ENCODE data around the gene CREG2.

Gene CREG2

DNA sequence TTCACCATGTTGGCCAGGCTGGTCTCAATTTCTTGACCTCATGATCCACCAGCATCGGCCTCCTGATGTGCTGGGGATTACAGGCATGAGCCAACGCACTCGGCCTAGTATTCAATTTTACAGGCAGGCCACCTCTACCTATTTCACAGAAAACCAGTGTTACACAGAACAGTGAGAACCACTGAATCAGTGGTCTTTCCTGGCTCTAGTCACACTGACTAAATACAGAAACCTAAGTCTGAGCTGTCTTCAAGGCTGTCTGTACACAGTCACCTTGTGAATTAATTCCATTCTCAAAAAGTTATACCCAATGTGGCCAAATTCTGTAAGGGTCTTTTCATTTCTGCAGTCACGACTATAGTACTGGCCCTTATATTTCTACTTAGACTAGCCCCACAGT, 82.3 kb downstream of the CREG2 start:
- DNase-seq: no peak

DNA sequence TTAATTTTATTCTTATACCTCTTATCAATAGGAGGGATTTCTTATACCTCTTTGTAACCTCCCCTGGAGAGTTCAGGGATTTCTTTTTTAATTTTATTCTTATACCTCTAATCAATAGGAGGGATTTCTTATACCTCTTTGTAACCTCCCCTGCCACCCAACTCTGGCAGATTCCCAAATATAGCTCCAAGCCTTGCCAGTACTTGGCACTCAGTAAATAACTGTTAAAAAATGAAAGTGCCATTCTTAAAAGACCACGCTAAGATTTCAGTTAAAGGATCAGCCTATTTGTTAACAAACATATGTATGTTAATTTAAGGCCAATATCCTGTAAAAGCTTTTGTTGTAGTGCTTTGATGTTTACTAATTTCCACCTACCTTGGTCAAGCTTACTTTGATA, 83.6 kb downstream of the CREG2 start:
- DNase-seq: no peak

DNA sequence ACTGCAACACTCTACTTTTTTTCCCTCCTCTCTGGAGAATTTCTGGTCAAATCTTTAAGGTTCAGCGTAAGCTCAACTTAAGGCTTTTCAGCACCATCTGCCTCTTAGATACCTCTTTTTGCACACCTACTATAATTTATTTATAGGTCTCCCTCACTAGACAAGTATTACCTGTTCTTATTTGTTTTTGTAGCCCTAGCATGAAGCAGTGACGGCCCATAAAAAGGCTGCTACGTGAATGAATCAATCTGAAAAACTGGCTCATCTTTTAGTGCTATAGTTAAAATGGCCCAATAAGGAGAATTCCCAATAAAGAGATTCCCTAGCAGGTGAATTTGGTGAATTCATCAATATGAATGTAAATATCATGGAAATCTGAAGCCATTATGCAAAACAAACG, 85.3 kb downstream of the CREG2 start:
- no peak for DNase-seq

DNA sequence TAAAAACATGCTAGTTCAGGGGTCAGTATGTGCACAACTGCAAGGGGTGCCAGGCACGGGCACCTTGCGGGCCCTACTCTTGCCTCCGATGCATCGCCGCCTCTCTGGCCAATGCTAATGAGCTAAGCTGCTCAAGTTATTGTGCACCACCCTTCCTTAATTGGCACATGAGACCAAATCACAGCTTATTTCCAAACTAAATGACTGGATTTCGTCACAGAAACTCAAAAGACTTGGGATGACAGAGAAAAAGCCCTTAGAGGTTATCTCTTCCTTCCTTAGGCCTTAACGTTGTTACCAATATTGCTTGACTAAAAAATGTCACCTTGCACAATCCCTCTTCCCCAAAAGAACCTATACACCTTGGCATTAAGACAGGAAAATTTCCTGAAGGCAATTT, 86.5 kb downstream of the CREG2 start:
- no peak for DNase-seq

DNA sequence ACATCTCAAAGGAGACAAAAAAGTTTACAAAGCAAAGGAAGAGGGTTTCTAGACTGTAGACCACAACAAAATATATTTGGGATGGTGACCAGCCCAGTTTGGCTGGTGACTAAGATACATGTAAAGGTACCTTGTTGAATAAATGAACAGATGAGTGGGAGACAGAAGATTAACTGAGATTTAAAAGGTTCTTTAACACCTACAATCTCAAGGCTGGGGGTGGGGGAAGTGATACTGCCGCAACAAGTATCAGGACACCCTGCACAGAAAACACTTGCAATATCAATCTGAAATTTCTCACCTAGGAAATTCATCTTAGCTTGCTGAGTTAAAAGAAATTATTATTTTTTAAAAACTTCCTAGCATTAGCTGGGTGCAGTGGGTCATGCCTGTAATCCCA, 87.1 kb downstream of the CREG2 start:
- DNase-seq: peak; percentile 11

DNA sequence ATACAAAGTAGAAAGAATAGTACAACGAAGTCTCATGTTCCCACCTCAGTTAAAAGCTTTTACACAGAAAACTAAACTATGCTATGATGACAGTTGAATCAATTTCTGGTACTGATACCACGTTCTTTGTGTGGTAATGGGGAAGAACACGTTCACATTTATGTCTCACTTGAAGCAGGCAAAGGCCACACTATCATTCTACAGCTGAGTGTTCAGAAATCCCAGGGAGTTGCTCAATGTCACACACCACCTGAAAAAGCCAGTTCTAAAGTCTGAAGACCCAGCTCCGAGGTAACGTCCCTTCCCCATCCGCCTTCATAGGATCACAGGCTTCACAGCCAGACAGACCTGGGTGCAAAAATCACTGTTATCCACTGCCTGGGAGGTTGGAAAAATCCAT, 87.7 kb downstream of the CREG2 start:
- DNase-seq: no peak

DNA sequence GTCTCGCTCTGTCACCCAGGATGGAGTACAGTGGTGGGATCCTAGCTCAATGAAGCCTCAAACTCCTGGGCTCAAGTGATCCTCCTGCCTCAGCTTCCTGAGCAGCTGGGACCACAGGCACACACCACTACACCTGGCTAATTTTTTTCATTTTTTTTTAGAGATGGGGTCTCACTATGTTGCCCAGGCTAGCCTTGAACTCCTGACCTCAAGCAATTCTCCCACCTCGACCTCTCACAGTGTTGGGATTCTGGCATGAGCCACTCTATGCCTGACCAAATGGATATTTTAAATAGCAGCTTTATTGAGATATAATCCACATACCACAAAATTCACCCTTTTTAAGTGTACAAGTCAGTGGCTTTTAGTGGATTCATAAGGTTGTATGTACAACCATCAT, 89.9 kb downstream of the CREG2 start:
- no peak for DNase-seq

DNA sequence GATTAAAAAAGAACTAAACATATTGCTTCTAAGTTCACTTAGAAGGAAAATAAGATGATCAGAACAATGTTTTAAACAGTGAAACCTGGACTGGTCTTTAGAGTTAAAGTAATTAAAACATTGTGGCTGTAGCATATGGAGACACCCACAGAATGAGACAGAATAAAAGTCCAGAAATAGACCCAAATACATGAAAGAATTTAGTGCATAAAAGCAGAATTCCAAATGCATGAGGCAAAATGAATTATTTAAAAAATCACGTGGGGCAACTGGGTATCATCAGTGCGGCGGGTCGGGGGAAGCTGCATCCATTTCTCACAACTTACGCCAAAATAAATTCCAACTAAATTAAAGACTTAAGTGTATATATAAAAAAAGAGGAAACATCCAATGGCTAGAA, 90.9 kb downstream of the CREG2 start:
- DNase-seq: no peak

DNA sequence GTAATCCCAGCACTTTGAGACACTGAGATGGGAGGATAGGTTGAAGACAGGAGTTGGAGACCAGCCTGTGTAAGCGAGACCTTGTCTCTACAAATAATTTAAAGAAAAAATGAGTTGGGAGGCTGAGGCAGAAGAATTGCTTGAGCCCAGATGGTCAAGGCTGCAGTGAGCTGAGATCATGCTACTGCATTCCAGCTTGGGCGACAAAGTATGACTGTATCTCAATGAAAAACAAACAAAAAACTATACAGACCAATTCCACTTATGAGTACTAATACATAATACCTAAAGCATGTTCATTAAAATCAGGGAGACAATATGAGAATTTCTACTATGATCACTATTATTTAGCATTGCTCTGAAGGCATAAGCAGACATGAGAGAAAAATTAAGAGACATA, 91.4 kb downstream of the CREG2 start:
- DNase-seq: no peak
